Fibroblast of villous mesenchyme (primary cell): ENCODE measurements around the gene RSL1D1. TPM values are rescaled to one million over a fixed set of nuclear protein-coding genes. Genes with fewer than 3 reads are reported as not detected.
A peak's percentile ranks its signal among the peaks of the same experiment; 100 is the strongest.

ENCODE experiments used
- DNase-seq: peaks from one replicate; pipeline ENCODE4 v3.0.0-alpha.2; 2010; ENCODE audit warnings: low read depth
- H3K4me3 ChIP-seq: 2 replicates; pipeline ENCODE4 v1.5.1; 2011; ENCODE audit warnings: low read depth, mild to moderate bottlenecking, low read length
- total RNA-seq: library from RNA; depleted of rRNA; stranded (reverse); fragments of >200 nt; gene quantifications from 2 replicates; pipeline ENCODE4 v1.2.3, GENCODE V29; 2012
- TF ChIP-seq, protein P1 (sequence below): IDR thresholded peaks from 2 replicates; pipeline ENCODE4 v1.5.1; 2012; ENCODE audit warnings: low read depth, mild to moderate bottlenecking, low read length; ENCODE audit not compliant: insufficient read depth

The RSL1D1 gene
- total RNA-seq, 1 donor: 117 TPM

- DNase-seq: peak; percentile 61
Observed at GRCh38 chr16:11848842-11849241, 2.5 kb downstream of the RSL1D1 start.

GRCh38 chr16:11844499-11844898 is 6.8 kb downstream of the RSL1D1 start:
- no peak for DNase-seq
- TF ChIP-seq, protein P1, sequence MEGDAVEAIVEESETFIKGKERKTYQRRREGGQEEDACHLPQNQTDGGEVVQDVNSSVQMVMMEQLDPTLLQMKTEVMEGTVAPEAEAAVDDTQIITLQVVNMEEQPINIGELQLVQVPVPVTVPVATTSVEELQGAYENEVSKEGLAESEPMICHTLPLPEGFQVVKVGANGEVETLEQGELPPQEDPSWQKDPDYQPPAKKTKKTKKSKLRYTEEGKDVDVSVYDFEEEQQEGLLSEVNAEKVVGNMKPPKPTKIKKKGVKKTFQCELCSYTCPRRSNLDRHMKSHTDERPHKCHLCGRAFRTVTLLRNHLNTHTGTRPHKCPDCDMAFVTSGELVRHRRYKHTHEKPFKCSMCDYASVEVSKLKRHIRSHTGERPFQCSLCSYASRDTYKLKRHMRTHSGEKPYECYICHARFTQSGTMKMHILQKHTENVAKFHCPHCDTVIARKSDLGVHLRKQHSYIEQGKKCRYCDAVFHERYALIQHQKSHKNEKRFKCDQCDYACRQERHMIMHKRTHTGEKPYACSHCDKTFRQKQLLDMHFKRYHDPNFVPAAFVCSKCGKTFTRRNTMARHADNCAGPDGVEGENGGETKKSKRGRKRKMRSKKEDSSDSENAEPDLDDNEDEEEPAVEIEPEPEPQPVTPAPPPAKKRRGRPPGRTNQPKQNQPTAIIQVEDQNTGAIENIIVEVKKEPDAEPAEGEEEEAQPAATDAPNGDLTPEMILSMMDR: no peak
- no peak overlapping the region for H3K4me3 ChIP-seq

More at GRCh38 chr16:11848842-11849241, 2.5 kb downstream of the RSL1D1 start:
- TF ChIP-seq, protein P1: no peak
- no peak overlapping the region for H3K4me3 ChIP-seq

DNA sequence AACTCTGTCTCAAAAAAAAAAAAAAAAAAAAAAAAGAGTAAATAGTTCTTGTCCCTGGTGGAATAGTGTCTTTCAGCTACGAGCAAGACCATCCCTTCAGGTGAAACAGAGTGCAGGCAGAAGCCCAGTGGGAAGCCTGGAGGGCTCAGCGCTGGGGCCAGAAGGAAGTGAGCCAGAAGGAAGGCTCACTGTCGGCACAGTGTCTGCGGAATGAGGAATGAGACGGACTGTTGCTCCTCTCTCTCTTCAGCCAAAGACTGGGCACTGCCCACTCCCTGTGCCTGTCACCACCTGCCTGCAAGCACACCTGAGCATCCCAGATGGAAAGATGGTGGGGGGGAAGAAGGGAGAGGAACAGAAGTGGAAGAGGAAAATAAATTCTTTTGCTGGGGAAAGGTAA is 7.5 kb downstream of the RSL1D1 start:
- TF ChIP-seq, protein P1: no peak
- no peak for DNase-seq
- no peak overlapping the region for H3K4me3 ChIP-seq

DNA sequence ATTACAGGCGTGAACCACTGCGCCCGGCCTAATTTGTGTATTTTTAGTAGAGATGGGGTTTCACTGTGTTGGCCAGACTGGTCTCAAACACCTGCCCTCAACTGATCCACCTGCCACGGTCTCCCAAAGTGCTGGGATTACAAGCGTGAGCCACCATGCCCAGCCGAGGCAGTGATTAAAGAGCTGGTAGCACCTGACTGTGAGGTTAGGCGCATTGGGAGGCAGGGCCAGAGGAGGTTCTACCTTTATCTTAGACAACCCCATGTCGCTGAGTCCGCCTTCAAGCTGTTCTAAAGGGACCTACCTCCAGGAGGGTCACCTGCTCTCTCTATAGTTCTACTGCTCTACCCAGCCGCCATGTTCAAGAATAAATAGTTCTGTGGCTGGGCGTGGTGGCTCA is 8.1 kb downstream of the RSL1D1 start:
- TF ChIP-seq, protein P1: no peak
- DNase-seq: no peak
- no peak overlapping the region for H3K4me3 ChIP-seq

DNA sequence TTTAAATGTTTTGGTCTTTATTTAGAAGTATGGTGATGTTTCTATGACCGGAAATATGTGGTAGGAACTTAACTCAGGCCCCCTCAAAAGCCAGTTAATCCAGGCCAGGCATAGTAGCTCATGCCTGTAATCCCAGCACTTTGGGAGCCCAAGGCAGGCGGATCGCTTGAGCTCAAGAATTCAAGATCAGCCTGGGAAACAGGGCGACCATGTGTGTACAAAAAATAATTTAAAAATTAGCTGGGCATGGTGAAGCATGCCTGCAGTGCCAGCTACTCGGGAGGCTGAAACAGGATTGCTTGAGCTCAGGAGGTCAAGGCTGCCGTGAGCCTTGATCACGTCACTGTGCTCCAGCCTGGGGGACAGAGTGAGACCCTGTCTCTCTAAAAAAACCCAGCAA is 10.3 kb downstream of the RSL1D1 start:
- TF ChIP-seq, protein P1: no peak
- no peak for DNase-seq
- no peak overlapping the region for H3K4me3 ChIP-seq

DNA sequence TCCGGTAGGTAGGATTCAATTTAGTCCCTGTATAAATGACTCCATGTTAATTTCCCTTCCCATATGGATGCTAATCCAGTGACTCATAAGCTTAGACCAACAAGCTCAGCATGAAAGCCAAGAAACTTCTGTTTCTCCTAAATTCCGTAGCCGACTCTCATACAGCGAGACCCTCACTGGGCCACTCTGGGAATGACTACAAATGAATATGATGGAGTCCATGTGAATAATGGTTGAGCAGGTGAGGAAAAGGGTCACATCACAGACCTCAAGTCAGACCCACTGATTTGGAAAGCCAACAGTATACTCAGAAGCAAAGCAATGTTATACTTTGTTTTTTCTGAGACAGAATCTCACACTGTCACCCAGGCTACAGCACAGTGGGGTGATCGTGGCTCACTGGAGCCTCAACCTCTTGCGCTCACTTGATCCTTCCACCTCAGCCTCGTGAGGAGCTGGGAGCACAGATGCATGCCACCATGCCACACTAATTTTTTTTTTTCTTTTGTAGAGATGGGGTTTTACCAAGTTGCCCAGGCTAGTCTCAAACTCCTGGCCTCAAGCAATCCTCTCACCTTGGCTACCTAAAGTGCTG is 14.6 kb downstream of the RSL1D1 start:
- peak; percentile 71 for DNase-seq
- no peak overlapping the region for H3K4me3 ChIP-seq
- TF ChIP-seq, protein P1: no peak

DNA sequence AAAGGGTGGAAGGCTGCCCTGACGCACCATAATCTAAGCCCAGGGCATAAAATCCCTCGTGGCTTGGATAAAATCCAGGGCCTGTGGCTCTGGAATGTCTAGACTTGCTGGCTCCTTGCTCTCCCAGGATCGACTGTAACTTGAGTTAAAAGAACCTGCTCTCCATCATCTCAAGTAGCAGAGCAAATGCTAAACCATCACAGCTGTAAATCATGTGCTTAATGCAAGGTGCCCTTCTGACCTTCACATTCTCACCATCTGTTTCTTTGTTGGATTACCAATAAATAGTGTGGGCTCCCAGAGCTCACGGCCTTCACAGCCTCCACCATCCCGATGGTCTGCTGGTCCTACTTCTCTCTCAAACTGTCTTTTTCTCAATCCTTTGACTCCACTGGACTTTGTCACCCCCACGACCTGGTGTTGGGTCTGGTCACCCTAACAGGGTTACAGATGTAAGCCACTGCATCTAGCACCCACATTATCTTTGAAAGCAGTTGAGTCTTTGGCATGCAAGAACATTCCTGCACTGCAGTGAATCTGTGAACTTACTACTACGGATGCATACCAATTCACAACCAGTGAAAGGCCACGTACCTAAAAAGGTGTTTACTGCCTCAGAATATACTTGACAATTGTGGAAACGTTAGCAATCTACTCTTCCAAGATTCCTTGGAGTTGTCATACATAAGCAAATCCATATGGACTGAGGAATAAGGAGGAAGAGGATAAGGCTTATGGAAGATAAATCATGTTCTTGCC is 15.3 kb downstream of the RSL1D1 start:
- TF ChIP-seq, protein P1: no peak

More for the DNA sequence above, 15.3 kb downstream of the RSL1D1 start:
- no peak overlapping the region for H3K4me3 ChIP-seq
- DNase-seq: peak; percentile 93
